Neural cell (in vitro differentiated cells): ENCODE results near the gene SHANK3.

Experiments
- EP300 ChIP-seq: fragments of 450-650 bp; conservative IDR thresholded peaks from 2 replicates; pipeline ENCODE4 v1.6.1; 2014; ENCODE audit warnings: antibody characterized with exemption, mild to moderate bottlenecking, moderate library complexity; ENCODE audit not compliant: poor library complexity, severe bottlenecking
- EZH2 ChIP-seq: fragments of 200-600, 300-800 bp; shearing (Covaris generic), sonication (generic); IDR thresholded peaks from 2 replicates; pipeline ENCODE4 v1.6.1; 2014; ENCODE audit warnings: antibody characterized with exemption, low read length, borderline replicate concordance, mild to moderate bottlenecking; ENCODE audit not compliant: insufficient read depth, poor library complexity, severe bottlenecking
- MXI1 ChIP-seq: fragments of 450-650 bp; conservative IDR thresholded peaks from 2 replicates; pipeline ENCODE4 v1.6.1; 2014; ENCODE audit warnings: antibody characterized with exemption, mild to moderate bottlenecking; ENCODE audit not compliant: poor library complexity, severe bottlenecking
- RAD21 ChIP-seq: fragments of 450-650 bp; conservative IDR thresholded peaks from 2 replicates; pipeline ENCODE4 v1.6.1; 2014; ENCODE audit warnings: antibody characterized with exemption, mild to moderate bottlenecking, moderate library complexity
- REST ChIP-seq: IDR thresholded peaks from 2 replicates; pipeline ENCODE4 v1.6.1; 2012; ENCODE audit warnings: borderline replicate concordance
- TF ChIP-seq, protein P1 (sequence below): fragments of 450-650 bp; IDR thresholded peaks from 2 replicates; pipeline ENCODE4 v1.5.1; 2014; ENCODE audit warnings: antibody characterized with exemption, mild to moderate bottlenecking, moderate library complexity; ENCODE audit not compliant: poor library complexity, severe bottlenecking

GRCh38 chr22:50678651-50679521 lies 6.3 kb downstream of the SHANK3 start:
- TF ChIP-seq, protein P1, sequence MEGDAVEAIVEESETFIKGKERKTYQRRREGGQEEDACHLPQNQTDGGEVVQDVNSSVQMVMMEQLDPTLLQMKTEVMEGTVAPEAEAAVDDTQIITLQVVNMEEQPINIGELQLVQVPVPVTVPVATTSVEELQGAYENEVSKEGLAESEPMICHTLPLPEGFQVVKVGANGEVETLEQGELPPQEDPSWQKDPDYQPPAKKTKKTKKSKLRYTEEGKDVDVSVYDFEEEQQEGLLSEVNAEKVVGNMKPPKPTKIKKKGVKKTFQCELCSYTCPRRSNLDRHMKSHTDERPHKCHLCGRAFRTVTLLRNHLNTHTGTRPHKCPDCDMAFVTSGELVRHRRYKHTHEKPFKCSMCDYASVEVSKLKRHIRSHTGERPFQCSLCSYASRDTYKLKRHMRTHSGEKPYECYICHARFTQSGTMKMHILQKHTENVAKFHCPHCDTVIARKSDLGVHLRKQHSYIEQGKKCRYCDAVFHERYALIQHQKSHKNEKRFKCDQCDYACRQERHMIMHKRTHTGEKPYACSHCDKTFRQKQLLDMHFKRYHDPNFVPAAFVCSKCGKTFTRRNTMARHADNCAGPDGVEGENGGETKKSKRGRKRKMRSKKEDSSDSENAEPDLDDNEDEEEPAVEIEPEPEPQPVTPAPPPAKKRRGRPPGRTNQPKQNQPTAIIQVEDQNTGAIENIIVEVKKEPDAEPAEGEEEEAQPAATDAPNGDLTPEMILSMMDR, result no peak
- TF ChIP-seq EP300 (no peak), REST (no peak), RAD21 (no peak), MXI1 (no peak), EZH2 (no peak)
